CD4-positive, alpha-beta T cell treated with Interleukin-1 beta for 1 hour (primary cell): ENCODE data around the gene PDE6D.
"Not testable (repeated sequence)": the region's sequence is repeated elsewhere in the genome, so short reads cannot be mapped to it uniquely, and the experiment has no call there.

Experiments used
- DNase-seq, 2 donors: peaks; one replicate each; pipeline ENCODE4 v3.0.0-alpha.2; 2020 to 2022

Gene PDE6D

GRCh38 chr2:231769170-231770136, 11.6 kb downstream of the PDE6D start:
- no peak for DNase-seq

DNA sequence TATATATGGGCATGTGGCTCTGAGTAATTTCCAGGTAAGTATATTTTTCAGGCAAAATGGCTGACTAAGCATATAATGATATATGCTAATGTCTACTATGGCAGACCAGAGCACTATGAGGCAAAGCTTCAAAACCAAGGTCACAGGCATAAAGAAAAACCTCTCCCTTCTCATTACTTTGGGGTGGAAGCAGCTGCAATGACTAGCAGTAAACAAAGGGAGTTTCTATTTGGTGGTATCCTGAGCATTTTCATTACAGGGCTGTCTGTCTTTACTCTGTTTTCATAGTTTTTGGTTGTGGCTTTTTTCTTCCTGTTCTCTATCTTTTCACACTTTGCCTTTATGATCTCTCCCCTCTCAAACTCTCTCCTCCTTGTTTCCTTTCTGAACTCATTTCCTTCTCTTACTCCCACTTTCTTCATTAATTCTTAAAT, 15.6 kb downstream of the PDE6D start:
- no peak for DNase-seq

GRCh38 chr2:231764760-231765159, 16.3 kb downstream of the PDE6D start:
- DNase-seq, result no peak

- no peak for DNase-seq
These were observed 17.0 kb downstream of the PDE6D start for GRCh38 chr2:231764124-231764523.

DNA sequence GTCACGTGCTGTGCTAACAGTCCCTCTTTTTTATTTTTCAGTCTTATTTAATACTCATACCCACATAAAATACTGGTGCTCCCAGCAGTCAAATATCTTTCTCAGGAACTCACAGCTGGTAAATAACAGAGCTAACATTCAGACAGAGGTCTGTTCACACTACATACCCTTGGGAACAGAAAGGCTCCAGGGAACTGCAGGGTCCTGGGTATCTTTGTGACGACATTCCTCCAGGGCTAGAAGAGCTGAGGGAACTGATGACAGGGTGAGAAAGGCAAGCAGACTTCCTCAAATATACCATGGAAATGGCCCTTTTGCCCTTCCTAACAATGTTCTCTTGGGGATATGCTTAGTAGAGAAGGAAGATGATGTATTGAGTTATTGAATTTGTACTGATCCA, 19.3 kb downstream of the PDE6D start:
- DNase-seq, result no peak

DNA sequence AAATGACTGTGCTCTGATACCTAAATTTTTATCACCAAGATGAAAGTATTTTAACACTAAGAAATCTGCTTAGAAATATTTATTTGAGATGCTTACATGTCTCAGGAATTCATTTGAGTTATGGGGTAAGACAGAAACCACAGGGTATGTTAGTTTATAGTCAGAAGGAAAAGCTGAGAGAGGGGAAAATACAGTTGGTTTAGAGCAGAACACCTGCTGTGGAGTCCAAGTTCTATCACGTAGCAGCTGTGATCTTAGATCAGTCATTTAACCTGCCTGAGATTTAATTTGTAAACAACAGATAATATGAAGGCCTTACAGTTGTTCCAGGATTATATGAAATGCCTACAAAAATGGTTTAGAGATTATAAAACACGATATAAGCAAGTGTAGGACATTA, 29.0 kb downstream of the PDE6D start:
- DNase-seq, result no peak

- no peak for DNase-seq
These were observed 29.9 kb downstream of the PDE6D start for GRCh38 chr2:231751042-231751815.

DNA sequence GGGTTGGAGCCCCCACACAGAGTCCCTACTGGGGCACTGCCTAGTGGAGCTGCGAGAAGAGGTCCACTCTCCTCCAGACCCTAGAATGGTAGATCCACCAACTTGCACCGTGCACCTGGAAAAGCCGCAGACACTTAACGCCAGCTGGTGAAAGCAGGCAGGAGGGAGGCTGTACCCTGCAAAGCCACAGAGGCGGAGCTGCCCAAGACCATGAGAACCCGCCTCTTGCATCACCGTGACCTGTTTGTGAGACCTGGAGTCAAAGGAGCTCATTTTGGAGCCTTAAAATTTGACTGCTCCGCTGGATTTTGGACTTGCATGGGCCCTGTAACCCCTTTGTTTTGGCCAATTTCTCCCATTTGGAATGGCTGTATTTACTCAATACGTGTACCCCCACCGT, 32.1 kb downstream of the PDE6D start:
- not testable (repeated sequence) for DNase-seq

DNA sequence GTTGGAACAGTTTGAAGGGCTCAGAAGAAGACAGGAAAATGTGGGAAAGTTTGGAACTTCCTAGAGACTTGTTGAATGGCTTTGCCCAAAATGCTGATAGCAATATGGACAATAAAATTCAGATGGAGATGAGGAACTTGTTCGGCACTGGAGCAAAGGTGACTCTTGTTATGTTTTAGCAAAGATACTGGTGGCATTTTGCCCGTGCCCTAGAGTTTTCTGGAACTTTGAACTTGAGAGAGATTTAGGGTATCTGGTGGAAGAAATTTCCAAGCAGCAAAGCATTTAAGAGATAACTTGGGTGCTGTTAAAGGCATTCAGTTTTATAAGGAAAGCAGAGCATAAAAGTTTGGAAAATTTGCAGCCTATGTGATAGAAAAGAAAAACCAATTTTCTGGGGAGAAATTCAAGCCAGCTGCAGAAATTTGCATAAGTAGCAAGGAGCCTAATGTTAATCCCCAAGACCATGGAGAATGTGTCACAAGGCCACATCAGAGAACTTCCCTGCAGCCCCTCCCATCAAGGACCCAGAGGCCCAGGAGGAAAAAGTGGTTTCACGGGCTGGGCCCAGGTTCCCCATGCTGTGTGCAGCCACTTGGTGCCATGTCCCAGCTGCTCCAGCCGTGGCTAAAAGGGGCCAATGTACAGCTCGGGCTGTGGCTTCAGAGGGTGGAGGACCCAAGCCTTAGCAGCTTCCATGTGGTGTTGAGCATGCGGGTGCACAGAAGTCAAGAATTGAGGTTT, 32.8 kb downstream of the PDE6D start:
- not testable (repeated sequence) for DNase-seq

DNA sequence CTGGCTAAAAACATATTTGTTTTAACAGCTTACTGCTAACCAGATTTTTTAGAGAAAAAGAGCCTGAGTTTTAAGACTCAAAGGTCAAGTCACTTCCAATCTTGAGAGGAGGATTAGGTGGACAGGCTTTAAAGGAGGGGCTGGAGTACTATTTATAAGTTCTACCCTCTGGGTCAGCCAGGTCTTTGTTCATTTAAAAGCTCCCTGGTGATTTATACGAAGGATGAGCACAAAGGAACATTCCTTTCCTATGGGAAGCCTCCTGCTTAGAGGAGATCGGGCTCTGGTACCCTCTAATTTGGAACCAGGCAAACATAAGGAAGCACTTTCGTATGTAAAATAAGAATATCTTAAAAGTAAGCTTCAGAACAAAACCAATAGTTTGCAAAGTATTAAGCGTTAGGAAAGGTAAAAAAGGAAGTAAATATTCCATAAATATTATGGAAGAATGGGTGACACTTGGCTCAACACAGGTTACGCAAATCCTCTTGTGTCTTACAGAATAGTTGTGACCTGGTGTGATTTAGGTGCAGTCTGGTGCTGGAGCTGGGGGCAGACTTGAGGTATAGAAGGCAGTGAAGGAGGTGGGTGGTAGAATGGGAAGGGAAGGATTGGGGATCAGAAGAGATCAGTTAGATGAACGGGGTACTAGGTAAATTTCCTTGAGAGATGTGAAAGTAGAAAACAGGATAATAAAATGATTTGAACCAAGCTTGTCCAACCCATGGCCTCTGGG, 35.6 kb downstream of the PDE6D start:
- no peak for DNase-seq

GRCh38 chr2:231743376-231744116, 37.5 kb downstream of the PDE6D start:
- DNase-seq, result no peak

GRCh38 chr2:231737761-231738160, 43.3 kb downstream of the PDE6D start:
- no peak for DNase-seq

DNA sequence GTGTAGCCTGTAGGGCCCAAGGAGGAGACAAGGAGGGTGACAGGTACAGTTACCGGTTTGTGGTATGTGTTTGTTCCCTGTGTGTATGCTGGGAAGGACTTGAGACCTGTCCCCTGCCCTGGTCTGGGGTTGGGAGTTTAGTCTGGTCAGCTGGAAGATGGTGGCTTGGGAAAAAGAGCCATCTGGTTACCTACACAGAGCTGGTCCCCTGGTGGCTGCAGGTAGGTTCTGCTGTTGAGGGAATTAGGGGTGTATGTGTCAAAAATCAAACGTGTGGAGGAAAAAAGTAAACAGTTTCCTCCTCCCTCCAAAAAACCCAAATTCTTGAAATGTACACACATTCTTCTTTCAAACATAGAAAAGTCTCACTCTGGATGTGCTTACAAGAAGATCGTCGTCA, 48.5 kb downstream of the PDE6D start:
- DNase-seq, result no peak

DNA sequence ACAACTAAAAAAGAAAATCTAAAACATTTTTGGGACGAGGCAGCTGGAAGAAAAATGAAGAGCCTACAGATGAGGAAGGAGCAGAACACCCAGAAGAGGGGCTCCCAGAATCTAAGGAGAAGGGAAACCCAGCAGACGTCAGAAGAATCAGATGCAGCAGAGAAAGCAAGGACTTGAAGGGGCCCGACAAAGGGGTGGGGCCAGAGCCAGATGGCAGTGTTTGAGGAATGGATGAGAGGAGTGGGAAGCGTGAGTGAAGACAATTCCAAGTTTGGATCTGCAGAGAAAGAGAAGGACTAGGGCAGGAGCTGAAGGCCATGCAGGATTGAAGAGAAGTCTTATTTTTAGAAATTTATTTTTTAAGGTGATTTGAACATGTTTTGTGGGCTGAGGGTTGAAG, 53.5 kb downstream of the PDE6D start:
- DNase-seq, result no peak

GRCh38 chr2:231726276-231726675, 54.8 kb downstream of the PDE6D start:
- no peak for DNase-seq

DNA sequence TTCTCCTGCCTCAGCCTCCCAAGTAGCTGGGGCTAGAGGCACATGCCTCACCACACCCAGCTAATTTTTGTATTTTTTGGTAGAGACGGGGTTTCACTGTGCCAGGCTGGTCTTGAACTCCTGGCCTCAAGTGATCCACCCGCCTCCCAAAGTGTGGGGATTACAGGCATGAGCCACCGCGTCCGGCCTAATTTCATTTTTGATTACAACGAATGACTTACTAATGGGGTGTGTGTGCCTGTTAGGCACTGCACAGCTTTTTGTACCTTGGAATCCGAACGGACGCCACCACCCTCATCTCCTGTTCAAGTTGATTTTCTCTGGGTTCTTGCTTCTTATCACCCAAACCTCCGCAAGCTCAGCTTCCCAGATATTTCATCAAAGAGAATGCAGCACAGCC, 55.6 kb downstream of the PDE6D start:
- DNase-seq, result no peak

DNA sequence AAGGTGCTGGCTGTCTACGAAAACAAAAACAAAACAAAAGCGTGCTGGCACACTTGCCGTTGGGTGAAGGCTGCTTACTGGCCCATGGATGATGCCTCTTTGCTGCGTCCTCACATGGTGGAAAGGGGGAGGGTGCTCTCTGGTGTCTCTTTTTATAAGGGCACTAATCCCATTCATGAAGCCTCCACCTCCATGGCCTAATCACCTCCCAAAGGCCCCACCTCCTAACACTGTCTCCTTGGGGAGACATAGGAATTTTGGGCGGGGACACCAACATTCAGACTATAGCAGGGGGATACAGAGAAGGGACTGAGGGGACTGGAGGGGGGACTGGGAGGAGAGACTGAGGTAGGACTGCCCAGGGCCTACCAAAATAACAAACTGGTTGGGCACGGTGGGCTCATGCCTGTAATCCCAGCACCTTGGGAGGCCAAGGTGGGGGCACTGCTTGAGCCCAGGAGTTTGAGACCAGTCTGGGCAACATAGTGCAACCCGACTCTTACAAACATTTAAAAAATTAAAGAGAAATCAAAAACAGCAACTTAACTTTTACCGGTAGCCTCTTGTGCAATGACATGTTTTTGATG, 58.3 kb downstream of the PDE6D start:
- no peak for DNase-seq

- DNase-seq, result peak in 1 of 2 donors; percentile 13
These were observed 59.8 kb downstream of the PDE6D start for GRCh38 chr2:231720987-231721966.

- DNase-seq, result no peak
These were observed 60.6 kb downstream of the PDE6D start for GRCh38 chr2:231720292-231720986.
